Stomach (tissue), 19 donors: Measurements from ENCODE around the gene SOCS2. TPM values are rescaled to one million over a fixed set of nuclear protein-coding genes. Genes with fewer than 3 reads are reported as not detected.

Source experiments
- DNase-seq, 2 donors: peaks; one replicate each; pipeline versions ENCODE4 v3.0.0 to v3.0.0-alpha.2; 2013 to 2019
- H3K27ac ChIP-seq, 5 donors: fragments of 200-600 bp in 4 of 5; sonication (generic) in 4 of 5; one replicate each; pipeline ENCODE4 v1.5.1; 2013 to 2019; ENCODE audit warnings: mild to moderate bottlenecking in 1 of 5, moderate library complexity in 1 of 5
- H3K27me3 ChIP-seq, 3 donors: fragments of 200-600 bp; sonication (generic); one replicate each; pipeline ENCODE4 v1.5.1; 2017 to 2019; ENCODE audit warnings: mixed run types in 1 of 3
- H3K36me3 ChIP-seq, 4 donors: fragments of 200-600 bp; sonication (generic); 1 replicate in 3 of 4; 2 replicates in 1 of 4; pipeline ENCODE4 v1.5.1; 2016 to 2019
- H3K4me1 ChIP-seq, 4 donors: fragments of 200-600 bp; sonication (generic); one replicate each; pipeline ENCODE4 v1.5.1; 2016 to 2019
- H3K4me3 ChIP-seq, 4 donors: fragments of 200-600 bp; sonication (generic) in 3 of 4; one replicate each; pipeline ENCODE4 v1.5.1; 2016 to 2019; ENCODE audit warnings: mild to moderate bottlenecking in 1 of 4
- H3K9me3 ChIP-seq, 4 donors: fragments of 200-600 bp; sonication (generic); one replicate each; pipeline ENCODE4 v1.5.1; 2016 to 2019
- CTCF ChIP-seq, 7 experiments: fragments of 450-650 bp in 4 of 7; fragments of 200-600 bp in 3 of 7; sonication (generic) in 3 of 7; IDR thresholded peaks; one replicate each; pipeline ENCODE4 v1.5.1; 2016 to 2019; ENCODE audit warnings: antibody characterized with exemption in 7 of 7, control low read depth in 2 of 7, mild to moderate bottlenecking in 1 of 7
- EP300 ChIP-seq: sonication (generic); formaldehyde crosslinking; IDR thresholded peaks from one replicate; pipeline ENCODE4 v1.6.1; 2017; ENCODE audit warnings: antibody characterized with exemption
- POLR2A ChIP-seq, 4 donors: fragments of 450-650 bp; IDR thresholded peaks; one replicate each; pipeline ENCODE4 v1.6.1; 2016; ENCODE audit warnings: antibody characterized with exemption in 4 of 4, control low read depth in 2 of 4, mild to moderate bottlenecking in 1 of 4, moderate library complexity in 1 of 4
- POLR2AphosphoS5 ChIP-seq, 3 donors: sonication (generic); formaldehyde crosslinking; IDR thresholded peaks; one replicate each; pipeline ENCODE4 v1.6.1; 2016; ENCODE audit warnings: antibody characterized with exemption in 3 of 3
- WGBS, 5 donors: extraction: QIAGEN DNeasy Blood & Tissue Kit in 3 of 5; methylation state at CpG; one replicate each; pipeline versions ENCODE4 v1.1.5 to v1.1.7; 2013 to 2018; 5-methylcytosine and 5-hydroxymethylcytosine counted together
- intact Hi-C: fragments of 100-400 bp; cut with DNase I; formaldehyde crosslinking; loops from one replicate; pipeline ENCODE4 v1.15.1; 2023; ENCODE audit warnings: low total_unique reads
- long read RNA-seq, 10 donors: transcript quantifications; one replicate each; lab custom pipeline, GENCODE V29; 2026
- polyA plus RNA-seq, 3 donors: library from polyadenylated mRNA; stranded (reverse); fragments of 200-250 nt; gene quantifications; one replicate each; pipeline ENCODE4 v1.2.3, GENCODE V29; 2013
- total RNA-seq, 5 donors: library from RNA; depleted of rRNA; stranded (reverse); fragments of >200 nt; gene quantifications; one replicate each; pipeline versions ENCODE4 v1.1.0 to v1.2.3, GENCODE V29; 2014 to 2016
- donor health status: healthy with polysubstance abuse.
- donor health status: Bipolar disorder and iron deficiency.
- donor health status: healthy.

The SOCS2 gene
- total RNA-seq = 100 to 1,000 TPM in 1 of 5 donors, 10 to 100 TPM in 4; 42.0 to 111 (median 71.3) TPM
- polyA plus RNA-seq = 10 to 100 TPM; 13.5 to 55.8 (median 25.5) TPM
- long read RNA-seq, donor 1, partial matches to known transcripts = 0 of 2 reads
- long read RNA-seq, donor 1, other reads (novel, unspliced or antisense) = 0 of 2 reads
- long read RNA-seq, donor 2, partial matches to known transcripts = 0 of 9 reads
- long read RNA-seq, donor 2, other reads (novel, unspliced or antisense) = 0 of 9 reads
- long read RNA-seq, donor 3, partial matches to known transcripts = 0 of 4 reads
- long read RNA-seq, donor 3, other reads (novel, unspliced or antisense) = 0 of 4 reads
- long read RNA-seq, donor 4, partial matches to known transcripts = 0 of 1 reads
- long read RNA-seq, donor 4, other reads (novel, unspliced or antisense) = 0 of 1 reads
- long read RNA-seq, donor 5, partial matches to known transcripts = 6 of 14 reads
- long read RNA-seq, donor 5, other reads (novel, unspliced or antisense) = 0 of 14 reads
- long read RNA-seq, donor 6, transcript SOCS2-202 (3 exons, 1,065 nt) = major isoform, 5 of 12 reads
- long read RNA-seq, donor 6, partial matches to known transcripts = 0 of 12 reads
- long read RNA-seq, donor 6, other reads (novel, unspliced or antisense) = 0 of 12 reads
- long read RNA-seq, donor 7, transcript SOCS2-202 (3 exons, 1,065 nt) = major isoform, 7 of 13 reads
- long read RNA-seq, donor 7, partial matches to known transcripts = 0 of 13 reads
- long read RNA-seq, donor 7, other reads (novel, unspliced or antisense) = 0 of 13 reads
- long read RNA-seq, donor 8, partial matches to known transcripts = 0 of 7 reads
- long read RNA-seq, donor 8, other reads (novel, unspliced or antisense) = 0 of 7 reads
- long read RNA-seq, donor 9, transcript SOCS2-206 (3 exons, 2,391 nt) = major isoform, 5 of 13 reads
- long read RNA-seq, donor 9, partial matches to known transcripts = 0 of 13 reads
- long read RNA-seq, donor 9, other reads (novel, unspliced or antisense) = 0 of 13 reads
- long read RNA-seq, donor 10, partial matches to known transcripts = 0 of 4 reads
- long read RNA-seq, donor 10, other reads (novel, unspliced or antisense) = 0 of 4 reads

- intact Hi-C loops = loop anchor here (5.0 kb wide), 1 partner anchor 170 kb away; no protein-coding TSS in a partner anchor
Measured at GRCh38 chr12:93571925-93572711, at the start of gene SOCS2. Gene SOCS2, plus strand, starts transcription at chr12:93572675. Its CDS starts 223 bp downstream, at chr12:93572898.

GRCh38 chr12:93524386-93525133 is 47.9 kb upstream of the SOCS2 start:
- 29 to 55% (median 39%) methylated on average over 10 of the region's 10 CpGs for WGBS, 5 donors
- Histone ChIP-seq H3K4me1 (peaks cover 5 to 33% (median 8%) of the 10 kb centered on the region in 4 donors), H3K27ac (peak overlapping the region; percentile 52 to 65 (median 62)), H3K9me3 (no peaks in the 10 kb centered on the region), H3K27me3 (no peaks in the 10 kb centered on the region), H3K36me3 (no peaks in the 10 kb centered on the region), H3K4me3 (no peak overlapping the region)
- intact Hi-C loops = no loop called here
- TF ChIP-seq POLR2A (IDR thresholded peaks at IDR 0.05) (no peak), POLR2AphosphoS5 (IDR thresholded peaks at IDR 0.05) (peak in 2 of 3 donors; percentile 36 to 77)
- peak; percentile 34 to 50 for DNase-seq

More at GRCh38 chr12:93571925-93572711, at the start of gene SOCS2:
- no peak for TF ChIP-seq CTCF (IDR thresholded peaks at IDR 0.05)
- no peak for TF ChIP-seq POLR2AphosphoS5 (IDR thresholded peaks at IDR 0.05)
- TF ChIP-seq POLR2A (IDR thresholded peaks at IDR 0.05) = no peak
- TF ChIP-seq EP300 = no peak
- H3K4me1 ChIP-seq = peaks cover 10 to 55% (median 41%) of the 10 kb centered on the region in 4 donors
- 1 to 2% (median 1%) methylated on average over 18 to 59 of the region's 59 CpGs for WGBS, 5 donors
- no peaks in the 10 kb centered on the region for H3K9me3 ChIP-seq
- peak within 1 kb of the TSS; percentile 62 to 84 (median 72) for H3K4me3 ChIP-seq
- DNase-seq = peak; percentile 31 to 82
- peaks cover 0 to 24% (median 0%) of the 10 kb centered on the region in 3 donors for H3K27me3 ChIP-seq
- peak within 1 kb of the TSS; percentile 89 to 98 (median 97) for H3K27ac ChIP-seq
- peaks cover 6 to 22% (median 18%) of the 10 kb centered on the region in 4 donors for H3K36me3 ChIP-seq

DNA sequence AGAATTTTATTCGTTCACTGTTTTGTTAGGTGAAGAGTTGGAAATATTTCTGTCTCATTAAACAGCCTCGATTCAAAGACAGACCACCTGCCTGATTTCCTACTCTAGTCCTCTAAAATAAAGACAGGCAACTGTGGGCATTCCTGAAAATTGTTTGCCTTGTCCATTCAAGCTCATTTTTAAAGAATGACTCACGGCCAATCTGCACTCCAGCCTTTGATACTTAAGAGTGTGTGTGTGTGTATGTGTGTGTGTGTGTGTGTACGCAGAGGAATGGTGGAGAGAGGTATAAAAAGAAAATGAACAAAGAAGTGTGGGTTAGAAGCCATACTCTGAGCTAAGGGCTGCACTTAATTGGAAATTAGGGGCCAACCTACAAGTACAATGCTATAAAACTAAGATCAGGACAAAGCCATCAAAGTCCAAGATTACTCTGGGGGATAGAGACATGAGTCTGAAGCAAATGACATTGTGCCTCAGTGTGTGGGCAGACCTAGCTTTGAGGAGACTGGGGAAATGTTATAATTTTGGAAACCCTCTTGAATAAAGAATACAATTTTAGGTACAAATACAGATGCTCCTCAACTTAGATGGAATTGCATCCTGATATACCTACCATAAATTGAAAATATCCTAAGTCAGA is 45.6 kb upstream of the SOCS2 start:
- DNase-seq = peak in 1 of 2 donors; percentile 73
- no peak overlapping the region for H3K4me3 ChIP-seq
- no peaks in the 10 kb centered on the region for H3K36me3 ChIP-seq
- 31 to 50% (median 45%) methylated on average over 4 of the region's 4 CpGs for WGBS, 5 donors
- H3K27me3 ChIP-seq = no peaks in the 10 kb centered on the region
- peaks cover 0 to 31% (median 11%) of the 10 kb centered on the region in 4 donors for H3K4me1 ChIP-seq
- TF ChIP-seq POLR2AphosphoS5 (IDR thresholded peaks at IDR 0.05) (peak in 1 of 3 donors; percentile 5), EP300 (no peak)
- intact Hi-C loops = no loop called here
- peak overlapping the region in 2 of 5 donors; percentile 17 to 25 for H3K27ac ChIP-seq
- no peaks in the 10 kb centered on the region for H3K9me3 ChIP-seq

DNA sequence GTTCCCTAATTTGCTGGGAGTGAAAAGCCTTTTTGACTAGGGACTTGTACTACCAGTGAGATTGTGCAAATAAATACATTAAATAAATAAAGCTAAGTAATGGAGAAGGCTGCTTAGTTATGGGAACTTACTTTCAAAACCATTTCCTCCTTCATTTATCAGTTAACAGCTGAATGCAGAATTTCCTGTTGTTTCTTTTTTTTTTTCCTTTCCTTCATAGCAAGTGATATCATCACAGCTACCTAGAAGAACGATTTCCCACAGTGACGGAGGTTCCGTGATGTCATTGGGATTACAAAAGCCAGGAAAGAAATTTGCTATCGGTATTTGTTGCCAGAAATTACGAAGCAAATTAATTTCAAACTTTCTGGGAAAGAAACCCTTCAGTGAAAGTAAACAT is 42.1 kb upstream of the SOCS2 start:
- Histone ChIP-seq H3K36me3 (no peaks in the 10 kb centered on the region), H3K4me3 (no peak overlapping the region), H3K9me3 (no peaks in the 10 kb centered on the region), H3K27ac (peak overlapping the region; percentile 33 to 74 (median 67)), H3K27me3 (no peaks in the 10 kb centered on the region), H3K4me1 (peaks cover 0 to 28% (median 11%) of the 10 kb centered on the region in 4 donors)
- no peak for TF ChIP-seq POLR2A (IDR thresholded peaks at IDR 0.05)
- peak in 1 of 3 donors; percentile 46 for TF ChIP-seq POLR2AphosphoS5 (IDR thresholded peaks at IDR 0.05)
- no peak for TF ChIP-seq EP300
- no peak for TF ChIP-seq CTCF (IDR thresholded peaks at IDR 0.05)
- intact Hi-C loops = no loop called here
- 8 to 29% (median 19%) methylated on average over 5 of the region's 5 CpGs for WGBS, 5 donors
- DNase-seq = peak; percentile 36 to 74
